CD4-positive, alpha-beta T cell (primary cell): ENCODE results near the gene ABLIM2. TPM values are rescaled to one million over a fixed set of nuclear protein-coding genes. Genes with fewer than 3 reads are reported as not detected.

ENCODE experiments used
- ATAC-seq: fragments of 200-7000 bp; cut with Tn5 transposase; one replicate; pipeline ENCODE4 v1.10.0; 2022; ENCODE audit warnings: mild to moderate bottlenecking; ENCODE audit not compliant: poor library complexity
- CTCF ChIA-PET: fragments of 350-600 bp; sonication (Branson Sonifier 250); formaldehyde crosslinking; loops from one replicate; lab custom pipeline; 2021; ENCODE audit warnings: antibody characterized with exemption, inconsistent platforms; lab: Charles Lee
- POLR2A ChIA-PET: fragments of 350-600 bp; sonication (Branson Sonifier 250); formaldehyde crosslinking; loops from one replicate; lab custom pipeline; 2021; ENCODE audit warnings: antibody characterized with exemption, inconsistent platforms; lab: Charles Lee
- DNase-seq, 14 experiments: peaks; one replicate each; pipeline ENCODE4 v3.0.0-alpha.2; 2013 to 2020; ENCODE audit warnings: mixed read lengths in 2 of 14
- H3K27ac ChIP-seq, 2 donors: one replicate each; pipeline versions ENCODE4 v1.5.1 to v1.7.0; 2013; ENCODE audit warnings: low read length in 2 of 2, low read depth in 1 of 2, mild to moderate bottlenecking in 1 of 2
- H3K27me3 ChIP-seq, 2 experiments: 1 replicate in 1 of 2; 2 replicates in 1 of 2; pipeline versions ENCODE4 v1.6.1 to v1.7.0; 2013; ENCODE audit warnings: low read length in 2 of 2, control low read depth in 1 of 2, mild to moderate bottlenecking in 1 of 2, moderate library complexity in 1 of 2; ENCODE audit not compliant: insufficient read depth in 2 of 2, control insufficient read depth in 1 of 2
- H3K36me3 ChIP-seq: one replicate; pipeline ENCODE4 v1.6.1; 2013; ENCODE audit warnings: low read length, control low read depth; ENCODE audit not compliant: insufficient read depth
- H3K4me1 ChIP-seq: one replicate; pipeline ENCODE4 v1.6.1; 2013; ENCODE audit warnings: low read length, control low read depth; ENCODE audit not compliant: insufficient read depth
- H3K4me3 ChIP-seq: one replicate; pipeline ENCODE4 v1.5.1; 2013; ENCODE audit warnings: mild to moderate bottlenecking, low read length, moderate library complexity
- H3K9me3 ChIP-seq, 2 experiments: 1 replicate in 1 of 2; 2 replicates in 1 of 2; pipeline versions ENCODE4 v1.6.1 to v1.7.0; 2013; ENCODE audit warnings: low read length in 2 of 2, mild to moderate bottlenecking in 2 of 2, control low read depth in 1 of 2, moderate library complexity in 1 of 2; ENCODE audit not compliant: control insufficient read depth in 1 of 2, insufficient read depth in 1 of 2
- H3K27ac Mint-ChIP-seq: one replicate; pipeline ENCODE4 v1.8.0; 2020; ENCODE audit warnings: mixed read lengths
- H3K27me3 Mint-ChIP-seq: one replicate; pipeline ENCODE4 v1.8.0; 2021; ENCODE audit warnings: mixed read lengths
- H3K36me3 Mint-ChIP-seq: one replicate; pipeline ENCODE4 v1.8.0; 2021; ENCODE audit warnings: low read depth, mixed read lengths
- H3K4me1 Mint-ChIP-seq: one replicate; pipeline ENCODE4 v1.8.0; 2021; ENCODE audit warnings: low read depth, mixed read lengths
- H3K4me3 Mint-ChIP-seq: one replicate; pipeline ENCODE4 v1.8.0; 2020; ENCODE audit warnings: mild to moderate bottlenecking, mixed read lengths
- H3K9me3 Mint-ChIP-seq: one replicate; pipeline ENCODE4 v1.8.0; 2020; ENCODE audit warnings: mixed read lengths
- CTCF ChIP-seq: fragments of 200-600 bp; IDR thresholded peaks from one replicate; pipeline ENCODE4 v1.8.0; 2022; ENCODE audit warnings: antibody characterized with exemption, mild to moderate bottlenecking
- intact Hi-C, 2 experiments: fragments of 100-400 bp; cut with DNase I in 1 of 2; cut with micrococcal nuclease in 1 of 2; formaldehyde crosslinking; loops; one replicate each; pipeline versions ENCODE4 v1.15.1 to v1.9.0; 2023 to 2025; cut with DNase I, micrococcal nuclease
- total RNA-seq, 174 experiments: library from RNA in 2 of 174; stranded (reverse) in 2 of 174; gene quantifications; one replicate each; pipeline ENCODE4 v1.2.3 and lab custom pipeline; 2021 to 2026

Gene ABLIM2
- total RNA-seq, 2 experiments from 2014 or later: 2.5 to 2.7 TPM

GRCh38 chr4:7992846-7993245 lies 165.8 kb downstream of the ABLIM2 start:
- Mint-ChIP-seq H3K27me3 (no peaks in the 10 kb centered on the region), H3K4me3 (no peak overlapping the region), H3K9me3 (no peaks in the 10 kb centered on the region), H3K4me1 (no peaks in the 10 kb centered on the region), H3K27ac (no peak overlapping the region), H3K36me3 (no peaks in the 10 kb centered on the region)
- H3K36me3 ChIP-seq: no peaks in the 10 kb centered on the region
- no peak for DNase-seq
- ChIA-PET CTCF (no interaction called here), POLR2A (no interaction called here)
- H3K4me3 ChIP-seq: no peak overlapping the region
- no peak overlapping the region for H3K27ac ChIP-seq
- H3K4me1 ChIP-seq: no peaks in the 10 kb centered on the region
- intact Hi-C loops: no loop called here
- no peak for TF ChIP-seq CTCF
- ATAC-seq: no peak
- no peaks in the 10 kb centered on the region for H3K27me3 ChIP-seq
- peaks cover 0 to 17% of the 10 kb centered on the region in 2 experiments for H3K9me3 ChIP-seq

GRCh38 chr4:7990807-7991459 lies 167.7 kb downstream of the ABLIM2 start:
- Mint-ChIP-seq H3K36me3 (no peaks in the 10 kb centered on the region), H3K27me3 (no peaks in the 10 kb centered on the region), H3K27ac (no peak overlapping the region), H3K4me1 (peaks cover 6% of the 10 kb centered on the region), H3K9me3 (no peaks in the 10 kb centered on the region), H3K4me3 (no peak overlapping the region)
- POLR2A ChIA-PET: interaction anchor here (0.6 kb wide), 1 partner anchor 38 kb away, joined by 4 read pairs; no protein-coding TSS in a partner anchor
- ATAC-seq: no peak
- CTCF ChIA-PET: no interaction called here
- DNase-seq: no peak
- no peaks in the 10 kb centered on the region for H3K27me3 ChIP-seq
- no peak for TF ChIP-seq CTCF
- no peak overlapping the region for H3K27ac ChIP-seq
- peaks cover 5% of the 10 kb centered on the region for H3K4me1 ChIP-seq
- peaks cover 0 to 13% of the 10 kb centered on the region in 2 experiments for H3K9me3 ChIP-seq
- no peak overlapping the region for H3K4me3 ChIP-seq
- H3K36me3 ChIP-seq: no peaks in the 10 kb centered on the region
- intact Hi-C loops: no loop called here

GRCh38 chr4:7989654-7990053 lies 169.0 kb downstream of the ABLIM2 start:
- Histone ChIP-seq H3K36me3 (no peaks in the 10 kb centered on the region), H3K27ac (no peak overlapping the region), H3K9me3 (peaks cover 0 to 3% of the 10 kb centered on the region in 2 experiments), H3K4me3 (no peak overlapping the region), H3K4me1 (peaks cover 9% of the 10 kb centered on the region), H3K27me3 (no peaks in the 10 kb centered on the region)
- H3K36me3 Mint-ChIP-seq: no peaks in the 10 kb centered on the region
- TF ChIP-seq CTCF: no peak
- ChIA-PET POLR2A (no interaction called here), CTCF (interaction anchor here (2.3 kb wide), 1 partner anchor 187 kb away, joined by 9 read pairs; no protein-coding TSS in a partner anchor)
- ATAC-seq (no peak), DNase-seq (no peak)
- H3K9me3 Mint-ChIP-seq: no peaks in the 10 kb centered on the region
- no peak overlapping the region for H3K27ac Mint-ChIP-seq
- no peak overlapping the region for H3K4me3 Mint-ChIP-seq
- intact Hi-C loops: loop anchor here (10.0 kb wide), 2 partner anchors 55 to 795 kb away; partner anchors contain the start of genes AFAP1 (in 1 of the 2) and SORCS2 (in 1 of the 2)
- H3K27me3 Mint-ChIP-seq: no peaks in the 10 kb centered on the region
- H3K4me1 Mint-ChIP-seq: peaks cover 7% of the 10 kb centered on the region
